Esophagus squamous epithelium (tissue), 5 donors: ENCODE measurements around the gene COTL1. TPM values are rescaled to one million over a fixed set of nuclear protein-coding genes. Genes with fewer than 3 reads are reported as not detected.
"Not testable (repeated sequence)": the region's sequence is repeated elsewhere in the genome, so short reads cannot be mapped to it uniquely, and the experiment has no call there.

ENCODE experiments used
- DNase-seq: peaks from one replicate; lab custom pipeline; 2025; lab: John Stamatoyannopoulos, UW
- H3K27ac ChIP-seq, 4 donors: fragments of 200-600 bp; sonication (generic); one replicate each; pipeline ENCODE4 v1.5.1; 2016 to 2019; ENCODE audit warnings: mild to moderate bottlenecking in 1 of 4
- H3K27me3 ChIP-seq, 4 donors: fragments of 200-600 bp; sonication (generic); 1 replicate in 3 of 4; 2 replicates in 1 of 4; pipeline versions ENCODE4 v1.5.1 to v1.6.0; 2017 to 2021; ENCODE audit warnings: antibody characterized with exemption in 1 of 4
- H3K36me3 ChIP-seq, 3 donors: fragments of 200-600 bp; sonication (generic); one replicate each; pipeline ENCODE4 v1.5.1; 2016 to 2019
- H3K4me1 ChIP-seq, 3 donors: fragments of 200-600 bp; sonication (generic); one replicate each; pipeline ENCODE4 v1.5.1; 2017 to 2019
- H3K4me3 ChIP-seq, 4 donors: fragments of 200-600 bp; sonication (generic); 1 replicate in 3 of 4; 2 replicates in 1 of 4; pipeline ENCODE4 v1.5.1; 2016 to 2019; ENCODE audit warnings: mild to moderate bottlenecking in 2 of 4, moderate library complexity in 1 of 4
- H3K9me3 ChIP-seq, 3 donors: fragments of 200-600 bp; sonication (generic); one replicate each; pipeline ENCODE4 v1.5.1; 2016 to 2019
- POLR2A ChIP-seq, 4 donors: fragments of 450-650 bp; IDR thresholded peaks; one replicate each; pipeline ENCODE4 v1.6.1; 2017; ENCODE audit warnings: antibody characterized with exemption in 4 of 4, mild to moderate bottlenecking in 4 of 4, moderate library complexity in 3 of 4
- WGBS, 2 donors: methylation state at CpG; one replicate each; pipeline ENCODE4 v1.1.5; 2018; 5-methylcytosine and 5-hydroxymethylcytosine counted together
- intact Hi-C: fragments of 100-400 bp; cut with DNase I; formaldehyde crosslinking; loops from one replicate; pipeline ENCODE4 v1.15.0; 2022
- total RNA-seq, 4 donors: library from RNA; depleted of rRNA; stranded (reverse); fragments of >200 nt; gene quantifications; one replicate each; pipeline ENCODE4 v1.1.0, GENCODE V29; 2016
- TF ChIP-seq, protein P1 (sequence below), 6 experiments: fragments of 450-650 bp in 4 of 6; fragments of 200-600 bp in 2 of 6; sonication (generic) in 2 of 6; IDR thresholded peaks; one replicate each; pipeline ENCODE4 v1.5.1; 2016 to 2019; ENCODE audit warnings: antibody characterized with exemption in 6 of 6, mild to moderate bottlenecking in 4 of 6, moderate library complexity in 4 of 6
- donor health status: DM: yes; HTN: yes; CAD: no.

Gene COTL1
- total RNA-seq, 4 donors from 2014 or later = 7.9 to 34.2 (median 23.4) TPM

DNA sequence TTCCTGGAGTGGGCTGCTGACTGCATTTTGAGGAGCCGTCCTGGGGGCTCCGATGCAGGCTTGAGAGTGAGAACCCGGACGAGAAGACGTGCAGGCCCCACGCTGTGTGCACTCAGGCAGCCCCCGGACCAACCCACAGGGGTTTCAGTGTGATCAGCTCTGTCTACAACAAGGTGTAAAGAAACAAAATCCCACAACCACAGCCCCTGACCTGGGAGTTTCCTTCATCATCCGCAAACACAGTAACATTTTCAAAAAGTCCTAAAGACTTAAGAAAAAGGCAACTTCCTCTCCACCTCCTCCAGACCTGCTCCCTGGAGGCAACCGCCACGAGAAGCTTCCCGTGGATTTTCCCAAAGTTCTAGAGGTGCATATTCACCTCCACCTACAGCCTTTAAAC, 98.0 kb downstream of the COTL1 start:
- no peak for TF ChIP-seq POLR2A (IDR thresholded peaks at IDR 0.05)
- TF ChIP-seq, protein P1, sequence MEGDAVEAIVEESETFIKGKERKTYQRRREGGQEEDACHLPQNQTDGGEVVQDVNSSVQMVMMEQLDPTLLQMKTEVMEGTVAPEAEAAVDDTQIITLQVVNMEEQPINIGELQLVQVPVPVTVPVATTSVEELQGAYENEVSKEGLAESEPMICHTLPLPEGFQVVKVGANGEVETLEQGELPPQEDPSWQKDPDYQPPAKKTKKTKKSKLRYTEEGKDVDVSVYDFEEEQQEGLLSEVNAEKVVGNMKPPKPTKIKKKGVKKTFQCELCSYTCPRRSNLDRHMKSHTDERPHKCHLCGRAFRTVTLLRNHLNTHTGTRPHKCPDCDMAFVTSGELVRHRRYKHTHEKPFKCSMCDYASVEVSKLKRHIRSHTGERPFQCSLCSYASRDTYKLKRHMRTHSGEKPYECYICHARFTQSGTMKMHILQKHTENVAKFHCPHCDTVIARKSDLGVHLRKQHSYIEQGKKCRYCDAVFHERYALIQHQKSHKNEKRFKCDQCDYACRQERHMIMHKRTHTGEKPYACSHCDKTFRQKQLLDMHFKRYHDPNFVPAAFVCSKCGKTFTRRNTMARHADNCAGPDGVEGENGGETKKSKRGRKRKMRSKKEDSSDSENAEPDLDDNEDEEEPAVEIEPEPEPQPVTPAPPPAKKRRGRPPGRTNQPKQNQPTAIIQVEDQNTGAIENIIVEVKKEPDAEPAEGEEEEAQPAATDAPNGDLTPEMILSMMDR (IDR thresholded peaks at IDR 0.05) = no peak
- Histone ChIP-seq H3K36me3 (no peaks in the 10 kb centered on the region), H3K4me3 (no peak overlapping the region), H3K9me3 (no peaks in the 10 kb centered on the region), H3K27me3 (no peaks in the 10 kb centered on the region), H3K4me1 (peaks cover 0 to 13% (median 0%) of the 10 kb centered on the region in 3 donors), H3K27ac (no peak overlapping the region)
- 49 to 54% methylated on average over 4 to 5 of the region's 11 CpGs for WGBS, 2 donors
- no peak for DNase-seq
- intact Hi-C loops = loop anchor here (5.0 to 10.0 kb wide), 2 partner anchors 87 to 205 kb away; no protein-coding TSS in a partner anchor

DNA sequence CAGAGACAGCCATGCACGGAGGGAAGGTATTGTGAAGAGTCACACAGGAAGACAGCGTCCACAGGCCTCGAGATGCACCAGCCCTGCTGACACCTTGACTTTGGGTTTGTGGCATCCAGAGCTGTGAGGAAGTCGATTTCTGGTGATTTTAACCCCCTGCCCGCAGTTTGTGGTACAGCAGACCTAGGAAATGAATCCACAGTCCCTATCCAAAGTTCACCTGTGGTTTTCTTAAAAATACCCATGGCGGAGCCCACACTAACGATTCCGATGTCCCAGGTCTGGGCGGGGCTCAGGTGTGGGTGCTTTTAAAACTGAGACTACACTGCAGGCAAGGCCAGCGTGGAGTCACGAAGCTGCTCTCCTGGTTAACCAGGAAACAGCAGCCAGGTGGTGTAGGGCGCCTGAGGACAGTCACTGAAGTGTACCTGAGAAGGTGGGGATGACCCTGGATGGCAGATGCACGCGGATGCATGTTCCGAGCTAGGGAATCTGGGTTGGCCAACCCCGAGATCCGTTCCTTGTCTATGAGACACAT, 99.0 kb downstream of the COTL1 start:
- DNase-seq = no peak
- Histone ChIP-seq H3K36me3 (no peaks in the 10 kb centered on the region), H3K4me1 (peaks cover 0 to 13% (median 0%) of the 10 kb centered on the region in 3 donors), H3K27me3 (no peaks in the 10 kb centered on the region), H3K4me3 (no peak overlapping the region), H3K27ac (peak overlapping the region in 2 of 4 donors; percentile 2 to 42), H3K9me3 (no peaks in the 10 kb centered on the region)
- TF ChIP-seq, protein P1 (IDR thresholded peaks at IDR 0.05) = no peak
- TF ChIP-seq POLR2A (IDR thresholded peaks at IDR 0.05) = no peak
- intact Hi-C loops = loop anchor here (10.0 kb wide), 1 partner anchor 206 kb away; no protein-coding TSS in a partner anchor
- 82 to 83% methylated on average over 10 to 16 of the region's 17 CpGs for WGBS, 2 donors

DNA sequence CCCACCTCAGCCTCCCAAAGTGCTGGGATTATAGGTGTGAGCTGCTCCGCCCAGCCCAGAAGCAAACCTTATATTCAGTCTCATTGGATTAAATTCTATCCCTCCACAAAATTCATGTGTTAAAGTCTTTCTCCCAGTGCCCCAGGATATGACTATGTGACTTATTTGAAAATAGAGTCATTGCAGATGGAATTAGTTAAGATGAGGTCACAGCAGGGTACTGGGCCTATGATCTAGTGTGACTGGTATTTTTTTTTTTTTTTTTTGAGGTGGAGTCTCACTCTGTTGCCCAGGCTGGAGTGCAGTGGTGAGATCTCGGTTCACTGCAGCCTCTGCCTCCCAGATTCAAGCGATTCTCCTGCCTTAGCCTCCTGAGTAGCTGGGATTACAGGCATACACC, 99.7 kb downstream of the COTL1 start:
- not testable (repeated sequence) for H3K9me3 ChIP-seq, H3K27ac ChIP-seq, H3K36me3 ChIP-seq, DNase-seq, H3K27me3 ChIP-seq, H3K4me3 ChIP-seq
- intact Hi-C loops = loop anchor here (10.0 kb wide), 1 partner anchor 207 kb away; no protein-coding TSS in a partner anchor
- H3K4me1 ChIP-seq = peaks cover 0 to 13% (median 0%) of the 10 kb centered on the region in 3 donors
- WGBS, 2 donors = 85 to 90% methylated on average over 2 to 3 of the region's 3 CpGs

DNA sequence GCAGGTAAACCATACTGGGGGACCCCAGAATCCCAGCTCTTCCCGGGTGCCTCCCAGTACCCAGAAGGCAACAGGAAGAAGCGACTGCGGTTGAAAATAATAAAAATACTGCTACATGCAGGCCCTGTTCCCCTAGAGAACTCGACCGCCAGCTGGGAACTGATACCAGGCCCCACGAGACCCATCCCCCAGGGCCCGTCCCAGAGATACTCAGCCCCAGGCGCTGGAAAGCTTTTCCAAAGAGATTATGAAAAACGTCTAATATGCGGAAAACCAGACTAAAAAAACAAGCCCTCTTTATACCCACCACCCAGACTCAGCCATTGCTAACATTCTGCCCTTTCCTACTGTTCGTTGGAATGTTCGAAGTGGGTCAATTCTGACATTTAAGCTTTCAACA, 100.5 kb downstream of the COTL1 start:
- no peaks in the 10 kb centered on the region for H3K36me3 ChIP-seq
- WGBS, 2 donors = 81 to 88% methylated on average over 5 to 8 of the region's 12 CpGs
- no peak overlapping the region for H3K4me3 ChIP-seq
- no peak for DNase-seq
- intact Hi-C loops = loop anchor here (10.0 kb wide), 1 partner anchor 207 kb away; no protein-coding TSS in a partner anchor
- TF ChIP-seq, protein P1 (IDR thresholded peaks at IDR 0.05) = no peak
- no peak for TF ChIP-seq POLR2A (IDR thresholded peaks at IDR 0.05)
- H3K9me3 ChIP-seq = no peaks in the 10 kb centered on the region
- no peaks in the 10 kb centered on the region for H3K27me3 ChIP-seq
- H3K4me1 ChIP-seq = peaks cover 0 to 13% (median 0%) of the 10 kb centered on the region in 3 donors
- H3K27ac ChIP-seq = no peak overlapping the region

Other genes starting within 250 kb of the COTL1 start
- 10 to 100 TPM in 1 of 4 donors, 1 to 10 TPM in 3; 1.1 to 25.8 (median 5.6) TPM for gene ATP2C2, start 249.5 kb downstream of the COTL1 start, total RNA-seq
- 10 to 100 TPM; 20.2 to 35.9 (median 29.9) TPM for gene MEAK7, start 113.4 kb downstream of the COTL1 start, total RNA-seq
- gene KLHL36, start 30.4 kb upstream of the COTL1 start, total RNA-seq = 10 to 100 TPM; 28.7 to 58.6 (median 40.1) TPM
- 10 to 100 TPM; 44.7 to 71.5 (median 56.0) TPM for gene USP10, start 81.9 kb upstream of the COTL1 start, total RNA-seq
- gene CRISPLD2, start 201.9 kb upstream of the COTL1 start, total RNA-seq = 100 to 1,000 TPM in 1 of 4 donors, 10 to 100 TPM in 2, 1 to 10 TPM in 1; 6.0 to 166 (median 24.2) TPM